GM19324 (cell line): ENCODE measurements around the gene RIF1.

Experiments used
- ATAC-seq: cut with Tn5 transposase; IDR thresholded peaks from one replicate; pipeline ENCODE4 v1.9.1; 2021; ENCODE audit warnings: mild to moderate bottlenecking, moderate library complexity; ENCODE audit not compliant: unreplicated experiment, low FRiP score

The RIF1 gene

DNA sequence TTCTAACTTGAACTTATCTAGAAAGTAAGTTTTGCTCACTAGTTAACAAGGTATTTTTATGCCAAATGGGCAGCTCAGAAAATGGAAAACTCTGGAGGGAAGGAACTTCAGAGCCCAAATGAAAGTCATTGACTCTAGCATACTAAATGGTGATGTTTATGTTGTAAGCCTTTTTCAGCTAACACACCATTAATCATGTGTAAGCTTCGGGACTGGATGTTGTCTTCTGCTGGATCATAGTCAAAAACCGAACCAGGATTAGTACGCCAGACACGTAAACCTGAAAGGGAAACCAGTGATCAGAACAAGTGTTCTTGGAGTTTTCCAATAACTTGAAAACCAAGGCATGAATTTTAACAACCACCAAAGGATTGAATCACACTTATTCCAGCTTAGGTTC is 81.8 kb downstream of the RIF1 start:
- ATAC-seq: no peak

DNA sequence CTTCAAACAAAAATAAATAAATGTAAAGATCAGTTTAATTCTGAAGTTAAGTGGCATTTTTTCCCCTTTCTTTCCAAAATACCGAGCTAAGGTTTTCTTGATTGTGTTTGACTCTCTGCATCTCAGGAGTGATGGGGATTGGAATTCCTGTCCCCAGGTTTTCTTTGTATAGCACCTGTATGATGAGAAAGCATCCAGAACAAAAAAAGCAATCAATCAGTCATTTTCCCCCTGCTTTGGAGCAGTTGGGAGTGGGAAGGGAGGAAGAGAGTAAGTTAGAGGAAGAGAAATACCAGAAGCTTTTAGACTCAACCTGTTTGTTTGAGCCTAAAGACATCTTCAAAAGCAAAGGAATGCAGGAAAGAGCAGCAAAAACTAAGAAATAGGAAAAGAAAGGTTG is 88.5 kb downstream of the RIF1 start:
- no peak for ATAC-seq

DNA sequence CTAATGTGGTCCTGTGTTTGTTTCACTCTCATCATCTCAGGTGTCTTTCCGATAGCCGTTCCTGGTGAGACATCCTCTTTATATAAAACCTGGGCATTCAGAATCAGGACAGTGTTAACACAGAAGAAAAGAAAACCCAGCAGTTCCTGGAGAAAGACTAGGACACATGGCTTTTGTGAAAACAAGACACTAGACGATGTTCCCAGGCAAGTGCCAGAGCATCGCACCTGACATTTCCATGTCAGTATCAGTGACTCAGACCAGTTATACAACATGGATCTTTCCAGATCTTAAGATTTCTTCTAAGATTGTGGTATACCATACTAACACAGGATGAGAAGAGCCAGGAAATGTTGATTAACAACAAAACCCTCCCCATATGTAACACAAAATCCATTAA is 96.5 kb downstream of the RIF1 start:
- ATAC-seq: no peak

DNA sequence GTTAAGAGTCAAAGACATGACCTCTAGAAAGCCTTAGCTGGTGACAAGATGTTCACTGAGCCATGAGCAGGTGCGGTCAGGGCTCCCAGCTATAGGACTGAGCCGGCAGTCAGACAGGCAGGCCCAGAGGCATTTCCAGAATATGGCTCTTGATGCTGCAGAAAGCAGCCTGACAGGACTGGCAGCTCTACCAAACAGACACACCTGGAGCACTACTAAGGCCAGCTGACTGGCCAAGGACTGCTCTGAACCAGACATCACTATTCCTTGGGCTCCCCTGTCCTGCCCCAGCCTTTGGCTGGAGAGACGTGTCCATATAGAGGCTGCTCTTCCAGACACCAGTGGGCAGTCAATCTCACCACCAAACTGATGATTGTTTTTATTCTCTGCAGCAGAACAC is 98.8 kb downstream of the RIF1 start:
- no peak for ATAC-seq

DNA sequence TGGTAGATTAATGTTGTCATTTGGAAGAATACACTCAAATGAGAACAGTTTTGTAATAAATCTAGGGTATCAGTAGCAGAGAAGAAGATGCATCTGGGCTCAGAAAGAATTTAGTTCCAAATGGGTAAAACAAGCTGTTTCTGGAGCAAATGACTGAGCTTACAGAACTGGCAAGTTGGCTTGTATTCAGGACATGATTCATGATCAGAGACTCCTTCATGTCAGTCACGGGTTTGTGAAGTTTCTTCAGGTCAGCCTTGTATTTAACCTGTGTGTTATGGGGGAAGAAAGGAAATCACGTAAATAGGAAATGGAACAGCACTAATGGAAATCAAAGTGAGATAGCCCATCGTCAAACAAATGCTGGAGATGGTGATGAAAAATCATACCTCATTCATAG is 109.1 kb downstream of the RIF1 start:
- no peak for ATAC-seq

- no peak for ATAC-seq
Measured at GRCh38 chr2:151520976-151521375, 111.3 kb downstream of the RIF1 start.

GRCh38 chr2:151522556-151522955 is 112.9 kb downstream of the RIF1 start:
- ATAC-seq: no peak

GRCh38 chr2:151523850-151524249 is 114.1 kb downstream of the RIF1 start:
- no peak for ATAC-seq

DNA sequence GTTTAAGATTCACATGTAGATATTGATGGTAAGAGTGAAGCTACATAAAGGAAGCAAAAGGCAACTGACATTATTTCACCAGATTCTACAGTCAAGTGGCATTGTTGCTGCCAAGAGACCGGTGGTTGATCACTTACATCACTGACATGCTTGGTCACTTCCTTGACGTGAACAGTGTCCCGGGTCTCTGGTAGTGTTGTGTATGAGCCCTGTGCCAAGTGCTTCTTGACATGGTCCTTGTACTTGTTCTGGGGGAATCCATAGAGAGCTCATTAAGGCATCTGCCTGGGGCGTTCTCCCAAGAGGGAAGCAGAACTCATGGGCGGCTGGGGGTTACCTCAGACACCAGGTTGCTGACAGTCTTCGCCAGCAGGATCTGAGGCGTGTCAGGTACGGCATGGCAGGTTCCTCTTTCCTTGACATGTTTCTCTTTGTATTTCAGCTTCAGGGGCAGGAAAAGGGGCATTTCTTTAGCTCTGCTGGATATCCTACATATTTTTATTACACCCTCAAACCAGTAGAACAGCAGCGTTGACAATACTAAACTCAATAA is 116.2 kb downstream of the RIF1 start:
- no peak for ATAC-seq

DNA sequence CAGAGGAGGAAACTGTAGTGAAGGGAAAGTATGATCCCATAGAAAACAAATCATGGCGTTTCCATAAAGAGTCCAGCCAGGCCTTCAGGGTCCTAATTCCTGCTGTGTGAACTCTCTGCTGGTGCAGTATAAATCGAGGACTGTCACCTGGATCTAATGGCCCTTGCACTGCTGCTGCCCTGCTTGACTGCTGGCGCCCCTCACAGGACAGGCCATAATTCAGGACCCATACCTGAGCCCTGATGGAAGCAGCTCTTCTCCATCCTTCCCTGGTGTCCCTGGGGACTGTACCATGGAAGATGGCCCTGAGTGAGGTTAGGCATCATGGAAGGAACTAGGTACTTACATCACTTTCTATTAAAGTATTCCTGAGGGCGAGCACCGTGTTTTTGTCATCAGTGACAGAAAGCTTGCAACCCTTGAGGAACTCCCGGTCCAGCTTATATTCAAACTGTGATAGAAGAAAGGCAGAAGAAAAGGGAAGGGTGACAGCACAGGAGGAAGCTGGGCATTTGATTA is 116.9 kb downstream of the RIF1 start:
- ATAC-seq: no peak
